GM19043 (cell line): Measurements from ENCODE around the gene OVOL2.

ENCODE experiments used
- ATAC-seq: cut with Tn5 transposase; IDR thresholded peaks from one replicate; pipeline ENCODE4 v1.9.1; 2021; ENCODE audit warnings: low read depth; ENCODE audit not compliant: unreplicated experiment

OVOL2 gene

DNA sequence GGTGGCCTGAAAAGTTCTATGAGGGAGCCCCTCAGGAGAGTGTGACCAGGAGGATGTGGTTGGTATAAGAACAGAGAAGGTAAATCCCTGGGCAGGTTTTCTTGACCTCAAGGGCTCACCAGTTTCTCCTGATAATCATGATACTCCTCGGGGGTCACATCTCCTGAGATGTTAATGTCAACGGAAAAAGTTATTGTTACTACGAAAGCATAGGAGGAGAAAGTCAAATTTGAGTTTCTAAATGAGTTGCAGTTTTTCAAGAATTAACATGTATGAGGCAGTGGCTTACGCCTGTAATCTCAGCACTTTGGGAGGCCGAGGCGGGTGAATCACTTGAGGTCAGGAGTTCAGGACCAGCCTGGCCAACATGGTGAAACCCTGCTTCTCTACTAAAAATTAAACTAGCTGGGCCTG, 65.5 kb downstream of the OVOL2 start:
- no peak for ATAC-seq

GRCh38 chr20:17990278-17990972, 67.3 kb downstream of the OVOL2 start:
- ATAC-seq: no peak

DNA sequence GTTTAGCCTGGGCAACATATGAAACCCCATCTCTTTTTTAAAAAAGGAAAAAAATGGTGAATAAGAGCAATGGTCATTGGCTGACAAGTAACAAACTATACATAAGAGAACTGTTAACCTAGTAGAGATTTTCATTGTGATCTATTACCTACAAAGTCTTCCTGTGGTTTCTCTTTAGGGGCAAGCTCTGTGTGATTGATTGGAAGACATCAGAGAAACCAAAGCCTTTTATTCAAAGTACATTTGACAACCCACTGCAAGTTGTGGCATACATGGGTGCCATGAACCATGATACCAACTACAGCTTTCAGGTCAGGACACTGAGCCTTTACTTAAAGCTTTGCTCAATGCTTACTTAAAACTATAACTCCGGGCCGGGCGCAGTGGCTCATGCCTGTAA, 69.7 kb downstream of the OVOL2 start:
- no peak for ATAC-seq

DNA sequence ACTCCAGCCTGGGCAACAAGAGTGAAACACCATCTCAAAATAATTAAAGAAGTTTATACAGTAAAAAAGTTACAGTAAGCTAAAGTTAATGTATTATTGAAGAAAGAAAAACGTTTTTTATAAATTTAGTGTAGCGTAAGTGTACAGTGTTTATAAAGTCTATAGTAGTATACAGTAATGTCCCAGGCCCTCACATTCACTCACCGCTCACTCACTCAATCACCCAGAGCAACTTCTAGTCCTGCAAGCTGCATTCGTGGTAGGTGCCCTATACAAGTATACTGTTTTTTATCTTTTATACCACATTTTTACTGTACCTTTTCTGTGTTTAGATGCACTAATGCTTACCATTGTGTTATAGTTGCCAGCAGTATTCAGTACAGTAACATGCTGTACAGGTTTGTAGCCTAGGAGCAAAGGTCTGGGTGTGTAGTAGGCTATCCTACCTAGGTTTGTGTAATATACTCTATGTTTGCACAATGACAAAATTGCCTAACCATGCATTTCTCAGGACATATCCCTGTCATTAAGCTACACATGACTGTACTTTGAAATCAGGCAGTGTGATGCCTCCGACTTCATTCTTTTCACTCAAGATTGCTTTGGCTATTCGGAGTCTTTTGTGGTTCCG, 72.2 kb downstream of the OVOL2 start:
- no peak for ATAC-seq

- ATAC-seq: no peak
Measured at GRCh38 chr20:17976305-17976704, 81.4 kb downstream of the OVOL2 start.
